ENCODE results near the gene KIF9.
"Not testable (repeated sequence)": the region's sequence is repeated elsewhere in the genome, so short reads cannot be mapped to it uniquely, and the experiment has no call there.

Gene KIF9

GRCh38 chr3:47256331-47256730 is 26.3 kb downstream of the KIF9 start:
- not testable (repeated sequence) for DNase-seq (ENCODE audit: low read depth in 2 of 3, low spot score in 1 of 3)

DNA sequence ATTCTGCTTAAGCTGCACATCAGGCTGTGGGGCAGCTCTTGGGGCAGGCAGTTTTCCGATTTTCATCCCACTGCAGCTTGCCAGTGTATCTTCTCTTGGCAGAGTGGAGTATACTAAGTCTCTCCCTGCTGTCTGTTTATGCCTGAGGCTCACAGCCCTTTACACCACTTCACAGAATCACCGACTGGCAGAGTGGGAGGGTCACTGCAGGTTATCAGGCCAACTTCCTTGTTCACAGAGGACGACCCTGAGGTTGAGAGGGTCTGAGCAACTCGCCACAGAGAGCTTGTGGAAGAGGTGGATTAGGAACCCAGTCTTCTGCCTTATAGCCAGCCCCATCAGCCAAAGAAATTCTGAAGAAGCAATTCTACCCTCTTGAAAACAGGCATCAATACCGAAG is 30.9 kb downstream of the KIF9 start:
- no peak for DNase-seq (ENCODE audit: low read depth in 2 of 3, low spot score in 1 of 3)

GRCh38 chr3:47251085-47251484 is 31.5 kb downstream of the KIF9 start:
- not testable (repeated sequence) for DNase-seq (ENCODE audit: low read depth in 2 of 3, low spot score in 1 of 3)

- DNase-seq (ENCODE audit: low read depth in 2 of 3, low spot score in 1 of 3): no peak
Observed at GRCh38 chr3:47250309-47251060, 32.1 kb downstream of the KIF9 start.

DNA sequence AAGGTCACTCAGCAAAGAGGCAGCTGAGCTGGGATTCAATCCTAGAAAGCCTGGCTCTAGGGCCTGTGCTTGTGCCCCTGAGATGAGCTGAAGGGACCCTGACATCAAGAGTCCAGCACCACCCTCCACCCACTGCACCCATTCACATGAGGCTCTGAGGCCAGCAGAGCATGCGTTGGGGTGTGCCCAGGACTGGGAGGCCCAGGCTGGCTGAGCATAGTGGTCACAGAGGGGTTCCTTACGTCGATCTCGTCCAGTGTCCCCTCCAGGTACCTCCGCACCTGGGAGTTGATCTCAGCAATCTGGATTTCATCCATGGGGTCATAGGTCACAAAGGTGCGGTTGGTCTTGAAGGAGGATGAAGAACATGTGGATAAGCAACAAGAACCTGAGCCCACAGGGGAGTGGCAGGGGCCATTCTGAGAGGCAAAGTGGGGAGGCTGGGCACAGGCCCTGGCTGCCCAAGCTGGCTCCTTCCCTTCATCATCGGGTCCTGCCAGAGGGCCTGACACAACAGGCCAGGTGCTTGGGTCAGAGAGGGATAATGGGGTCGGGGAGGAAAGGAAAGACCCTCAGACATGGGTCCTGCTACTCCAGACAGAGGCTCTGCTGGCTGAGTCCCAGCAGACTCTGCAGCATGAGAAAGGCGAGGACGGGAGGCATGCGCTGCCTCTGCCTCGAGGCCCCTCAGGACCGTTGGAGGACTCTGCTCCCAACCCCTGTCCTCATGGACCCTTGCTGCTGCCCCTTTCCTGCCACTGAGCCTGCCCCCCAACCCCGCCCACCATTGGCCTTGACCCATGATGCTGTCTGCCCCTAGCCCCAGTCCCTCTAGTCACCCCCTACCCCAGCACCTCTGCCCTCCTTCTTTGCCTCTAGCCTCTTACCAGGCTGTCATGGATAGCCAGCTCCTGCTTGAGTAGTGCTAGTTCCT is 35.2 kb downstream of the KIF9 start:
- DNase-seq (ENCODE audit: low read depth in 2 of 3, low spot score in 1 of 3): no peak

DNA sequence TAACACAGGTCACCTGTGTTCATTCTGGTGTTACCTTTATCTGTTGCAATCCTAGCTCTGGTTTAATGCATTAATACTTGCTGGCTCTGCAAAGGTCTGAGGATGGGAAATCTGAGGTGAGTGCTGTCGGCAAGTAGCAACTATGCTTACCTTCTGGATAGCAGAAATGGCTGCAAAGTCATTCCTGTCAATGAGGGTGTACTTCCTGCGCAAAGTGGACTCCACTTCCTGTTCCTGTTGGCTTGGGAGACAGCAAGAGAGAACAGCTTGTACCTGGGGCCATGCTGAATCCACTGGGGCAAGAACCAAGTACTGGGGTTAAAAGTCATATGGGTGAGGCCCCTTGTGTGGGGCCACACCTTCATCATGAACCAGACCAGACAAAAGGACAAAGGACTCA is 37.3 kb downstream of the KIF9 start:
- DNase-seq (ENCODE audit: low read depth in 2 of 3, low spot score in 1 of 3): no peak

DNA sequence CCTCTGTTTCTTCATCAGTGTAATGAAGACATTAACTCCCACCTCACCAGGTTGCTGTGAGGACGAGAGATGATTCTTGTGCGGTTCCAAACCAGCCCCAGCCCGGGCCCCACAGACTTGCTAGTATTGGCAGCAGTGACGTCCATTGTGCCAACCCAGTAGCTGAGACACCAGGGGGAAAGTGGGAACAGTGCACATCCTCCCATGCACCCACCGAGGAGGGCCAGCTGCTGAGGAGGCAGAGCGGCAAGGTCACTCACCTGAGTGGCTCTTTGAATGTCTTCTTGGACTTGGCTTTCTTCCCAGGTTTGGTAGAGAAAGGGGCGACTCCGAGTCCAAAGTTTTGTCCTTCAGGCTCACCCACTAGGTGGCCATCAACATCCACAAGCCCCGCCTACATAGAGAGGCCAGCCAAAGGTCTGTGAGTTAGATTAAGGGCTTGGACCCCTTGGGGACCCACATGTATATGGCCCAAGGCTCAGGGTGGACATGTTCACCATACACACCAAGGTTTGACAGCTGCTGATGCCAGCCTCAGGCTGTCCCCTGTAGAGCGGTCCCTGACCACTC is 38.0 kb downstream of the KIF9 start:
- no peak for DNase-seq (ENCODE audit: low read depth in 2 of 3, low spot score in 1 of 3)

DNA sequence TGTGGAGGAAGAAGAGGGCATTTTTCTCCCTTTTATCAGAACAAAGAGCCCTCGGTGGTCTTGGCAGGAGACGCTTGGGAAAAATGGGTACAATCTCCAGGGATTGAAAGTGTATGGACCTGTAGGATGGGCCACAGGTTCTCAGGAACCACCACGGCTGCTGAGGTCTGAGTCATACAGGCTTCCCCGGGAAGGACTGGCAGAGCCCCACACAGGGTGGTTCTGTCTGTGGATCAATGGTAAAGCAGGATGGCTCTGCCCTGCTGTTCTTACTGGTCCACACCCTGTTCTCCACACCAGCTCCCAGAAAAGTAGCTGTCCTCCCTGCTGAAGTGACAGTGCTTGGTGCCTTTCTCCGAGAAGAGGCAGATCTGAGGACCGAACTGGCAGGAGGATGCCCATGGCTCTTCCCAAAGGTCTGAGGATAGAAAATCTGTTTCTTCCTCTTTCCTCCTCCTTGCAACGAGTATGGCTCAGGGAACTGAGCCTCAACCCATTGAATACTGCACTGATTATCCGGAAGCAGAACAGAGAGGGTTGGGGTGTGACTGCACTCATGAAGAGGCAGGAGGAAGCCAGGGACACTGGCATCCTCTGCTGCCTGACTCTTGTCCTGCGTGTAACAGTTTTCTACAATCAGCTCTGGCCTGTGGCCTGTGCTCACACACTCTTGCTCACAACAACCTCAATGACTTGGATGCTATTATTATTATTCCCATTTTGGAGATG is 39.0 kb downstream of the KIF9 start:
- no peak for DNase-seq (ENCODE audit: low read depth in 2 of 3, low spot score in 1 of 3)

DNA sequence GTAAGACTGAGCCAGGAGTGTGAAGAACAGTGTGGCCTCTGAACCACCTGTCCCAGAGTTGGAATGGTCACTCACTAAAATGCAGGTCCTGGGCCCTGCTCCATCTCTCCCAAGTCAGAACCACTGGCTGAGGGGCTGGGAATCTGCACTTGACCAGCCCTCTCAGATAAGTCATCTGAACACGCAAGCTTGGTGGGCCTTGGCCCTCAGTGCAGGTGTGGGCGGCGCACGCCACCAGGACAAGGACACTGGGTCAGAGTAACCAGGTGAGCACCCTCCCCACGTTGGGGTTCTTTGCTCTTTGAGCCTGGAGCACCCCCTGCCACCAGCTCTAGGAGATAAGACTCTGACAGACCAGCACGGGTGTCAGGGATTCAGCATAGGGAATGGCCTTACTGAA is 42.7 kb downstream of the KIF9 start:
- no peak for DNase-seq (ENCODE audit: low read depth in 2 of 3, low spot score in 1 of 3)

DNA sequence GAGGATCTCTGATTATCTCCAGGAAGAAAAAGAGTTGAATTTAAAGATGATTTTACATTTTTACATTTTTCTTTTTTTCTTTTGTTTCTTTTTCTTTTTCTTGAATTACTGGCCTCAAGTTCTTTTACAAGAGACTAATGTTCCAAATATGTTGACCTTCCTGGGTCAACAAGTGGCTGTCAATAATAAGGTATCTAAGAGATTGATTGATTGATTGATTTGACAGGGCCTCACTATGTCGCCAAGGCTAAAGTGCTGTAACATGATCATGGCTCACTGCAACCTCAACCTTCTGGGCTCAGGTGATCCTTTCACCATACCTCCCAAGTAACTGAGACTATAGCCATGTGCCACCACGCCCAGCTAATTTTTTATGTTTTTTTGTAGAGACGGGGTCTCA is 44.6 kb downstream of the KIF9 start:
- no peak for DNase-seq (ENCODE audit: low read depth in 2 of 3, low spot score in 1 of 3)

DNA sequence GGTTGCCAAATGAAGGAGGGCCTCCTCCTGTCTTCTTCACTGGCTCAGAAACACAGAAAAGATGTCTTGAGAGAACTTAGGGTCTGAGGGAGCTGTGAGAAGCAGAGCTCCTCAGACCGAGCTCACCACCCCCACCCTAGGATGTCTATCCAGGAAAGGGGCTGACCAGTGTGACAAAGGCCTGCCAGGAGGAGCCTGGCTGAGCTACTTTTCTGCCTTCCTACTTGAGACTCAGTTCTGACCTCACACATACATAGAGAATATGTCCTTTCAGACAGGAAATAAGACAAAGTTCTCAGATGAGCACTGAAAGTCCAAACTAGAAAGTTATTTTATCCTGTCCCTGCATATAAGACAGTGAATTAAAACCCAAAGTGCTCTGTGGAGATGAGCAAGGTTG is 54.5 kb downstream of the KIF9 start:
- no peak for DNase-seq (ENCODE audit: low read depth in 2 of 3, low spot score in 1 of 3)

DNA sequence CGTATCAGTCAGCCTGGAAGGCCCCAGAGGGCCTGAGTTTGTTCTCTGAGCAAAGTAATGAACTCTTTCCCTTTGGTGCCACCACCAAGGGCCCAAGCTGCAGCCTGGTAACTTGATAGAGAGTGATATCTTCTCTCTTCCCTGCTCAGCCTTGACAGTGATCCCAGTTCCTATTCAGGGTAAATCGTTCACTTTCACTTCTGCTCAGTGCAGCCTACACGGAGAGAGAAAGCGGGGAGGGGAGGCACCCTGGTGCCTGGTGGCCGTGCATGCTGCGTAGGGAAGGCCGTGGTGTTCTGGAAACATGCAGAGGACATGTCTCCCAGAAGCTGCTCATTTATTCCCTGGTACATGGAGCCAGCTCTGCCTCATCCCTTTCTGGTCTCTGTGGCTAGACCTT is 54.9 kb downstream of the KIF9 start:
- DNase-seq (ENCODE audit: low read depth in 2 of 3, low spot score in 1 of 3): no peak

DNA sequence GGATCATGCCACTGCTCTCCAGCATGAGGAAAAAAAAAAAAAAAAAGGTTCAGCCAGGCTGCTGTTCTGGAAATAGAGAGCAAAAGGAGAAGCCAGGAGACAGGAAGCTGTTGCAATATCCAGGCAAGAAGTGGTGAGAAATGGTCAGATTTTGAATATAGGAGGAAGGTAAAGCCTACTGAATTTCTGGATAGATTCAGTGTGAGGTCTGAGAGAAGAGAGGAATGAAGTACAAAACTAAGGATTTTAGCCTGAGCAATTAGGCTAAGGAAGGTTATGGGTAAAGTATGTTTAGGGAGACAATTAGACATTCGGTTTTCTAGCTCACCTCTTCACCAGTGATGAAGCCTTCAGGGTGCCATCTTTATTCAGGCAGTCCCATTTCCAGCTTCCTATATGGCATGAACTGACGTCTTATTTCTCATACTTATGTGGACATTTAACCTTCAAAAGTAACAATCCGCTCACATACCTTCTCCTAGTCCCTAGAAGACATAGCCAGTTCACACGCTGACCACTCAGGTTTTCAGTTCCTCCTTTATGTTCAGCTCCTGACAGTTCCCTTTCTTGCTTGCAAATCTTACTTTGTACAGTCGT is 57.2 kb downstream of the KIF9 start:
- no peak for DNase-seq (ENCODE audit: low read depth in 2 of 3, low spot score in 1 of 3)

- DNase-seq (ENCODE audit: low read depth in 2 of 3, low spot score in 1 of 3): no peak
Observed at GRCh38 chr3:47223755-47224154, 58.8 kb downstream of the KIF9 start.

DNA sequence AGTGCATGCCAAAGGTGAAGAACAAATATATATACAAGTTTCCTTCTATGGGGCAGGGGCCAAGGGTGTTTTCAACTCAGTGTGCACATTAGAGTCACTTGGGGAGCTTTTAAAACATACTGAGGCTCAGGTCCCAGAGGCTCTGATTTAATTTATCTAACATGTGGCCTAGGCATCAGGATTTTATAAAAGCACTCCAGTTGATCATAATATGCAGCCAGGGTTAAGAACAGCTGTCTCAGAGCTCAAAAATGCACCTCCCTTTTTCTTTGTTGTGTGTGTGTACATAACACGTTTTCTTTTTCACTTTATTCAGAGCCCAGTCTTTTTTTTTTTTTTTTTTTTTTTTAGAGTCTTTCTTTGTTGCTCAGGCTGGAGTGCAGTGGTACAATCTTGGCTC is 60.8 kb downstream of the KIF9 start:
- no peak for DNase-seq (ENCODE audit: low read depth in 2 of 3, low spot score in 1 of 3)

- DNase-seq (ENCODE audit: low read depth in 2 of 3, low spot score in 1 of 3): no peak
Observed at GRCh38 chr3:47210863-47211405, 71.7 kb downstream of the KIF9 start.

DNA sequence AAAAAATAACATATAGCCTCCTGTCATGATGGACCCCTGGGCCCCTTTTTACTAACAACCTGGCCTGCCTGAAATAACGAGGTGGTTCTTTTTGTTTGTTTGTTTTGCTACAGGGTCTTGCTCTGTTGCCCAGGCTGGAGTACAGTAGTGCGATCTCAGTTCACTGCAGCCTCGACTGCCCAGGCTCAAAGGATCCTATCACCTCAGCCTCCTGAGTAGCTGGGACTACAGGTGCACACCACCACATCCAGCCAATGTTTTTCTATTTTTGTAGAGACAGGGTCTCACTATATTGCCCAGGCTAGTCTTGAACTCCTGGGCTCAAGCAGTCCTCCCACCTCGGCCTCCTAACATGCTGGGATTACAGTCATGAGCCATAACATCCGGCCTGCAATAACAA is 76.6 kb downstream of the KIF9 start:
- DNase-seq (ENCODE audit: low read depth in 2 of 3, low spot score in 1 of 3): not testable (repeated sequence)

GRCh38 chr3:47204875-47205274 is 77.7 kb downstream of the KIF9 start:
- DNase-seq (ENCODE audit: low read depth in 2 of 3, low spot score in 1 of 3): no peak

- no peak for DNase-seq (ENCODE audit: low read depth in 2 of 3, low spot score in 1 of 3)
Observed at GRCh38 chr3:47202542-47202941, 80.1 kb downstream of the KIF9 start.

DNA sequence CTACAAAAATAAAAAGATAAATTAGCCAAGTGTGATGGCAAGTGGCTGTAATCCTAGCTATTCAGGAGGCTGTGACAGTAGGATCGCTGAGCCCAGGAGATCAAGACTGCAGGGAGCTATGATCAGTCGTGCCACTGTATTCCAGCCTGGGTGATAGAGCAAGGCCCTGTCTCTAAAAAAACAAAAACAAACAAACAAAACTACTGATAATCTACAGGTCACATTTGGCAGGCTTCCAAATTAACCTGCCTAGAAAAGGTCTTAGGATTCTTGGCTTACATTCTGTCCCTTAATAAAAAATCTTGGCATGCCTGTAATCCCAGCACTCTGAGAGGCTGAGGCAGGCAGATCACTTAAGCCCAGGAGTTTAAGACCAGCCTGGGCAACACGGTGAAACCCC is 85.3 kb downstream of the KIF9 start:
- DNase-seq (ENCODE audit: low read depth in 2 of 3, low spot score in 1 of 3): no peak

DNA sequence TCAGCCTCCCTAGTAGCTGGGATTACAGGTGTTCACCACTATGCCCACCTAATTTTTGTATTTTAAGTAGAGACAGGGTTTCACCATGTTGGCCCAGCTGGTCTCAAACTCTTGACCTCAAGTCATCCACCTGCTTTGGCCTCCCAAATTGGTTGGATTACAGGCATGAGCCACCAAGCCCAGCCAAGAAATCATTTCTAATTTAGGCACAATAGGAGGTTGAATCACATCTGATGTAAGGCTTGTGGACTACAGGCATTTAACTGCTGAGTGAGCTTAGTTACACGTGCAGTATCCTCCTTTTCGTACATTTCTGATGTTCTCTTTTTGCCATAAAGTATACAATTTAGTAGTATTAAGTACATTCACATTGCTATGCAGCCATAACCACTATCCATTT is 87.6 kb downstream of the KIF9 start:
- DNase-seq (ENCODE audit: low read depth in 2 of 3, low spot score in 1 of 3): no peak
